ENCODE results near the gene TANC1.

Gene TANC1

DNA sequence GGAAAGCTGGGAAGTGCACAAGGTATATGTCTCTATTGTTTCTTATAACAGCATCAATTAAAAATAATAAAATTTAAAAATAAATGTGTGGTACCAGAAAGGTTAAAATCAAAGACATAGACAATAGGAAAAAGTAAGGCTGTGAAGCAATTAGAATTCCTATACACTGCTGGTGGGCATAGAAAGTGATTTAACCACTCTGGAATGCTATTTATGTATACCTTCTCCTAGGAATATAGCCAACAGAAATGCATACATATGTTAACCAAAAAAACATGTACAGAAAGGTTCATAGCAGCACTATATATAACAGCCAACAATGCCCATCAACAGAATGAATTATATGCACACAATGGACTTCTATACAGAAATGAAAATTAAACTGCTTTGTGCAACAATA, 275.1 kb downstream of the TANC1 start:
- in situ Hi-C loops (cut with MboI; ENCODE audit: low sequenced_read_pairs) = no loop called here

DNA sequence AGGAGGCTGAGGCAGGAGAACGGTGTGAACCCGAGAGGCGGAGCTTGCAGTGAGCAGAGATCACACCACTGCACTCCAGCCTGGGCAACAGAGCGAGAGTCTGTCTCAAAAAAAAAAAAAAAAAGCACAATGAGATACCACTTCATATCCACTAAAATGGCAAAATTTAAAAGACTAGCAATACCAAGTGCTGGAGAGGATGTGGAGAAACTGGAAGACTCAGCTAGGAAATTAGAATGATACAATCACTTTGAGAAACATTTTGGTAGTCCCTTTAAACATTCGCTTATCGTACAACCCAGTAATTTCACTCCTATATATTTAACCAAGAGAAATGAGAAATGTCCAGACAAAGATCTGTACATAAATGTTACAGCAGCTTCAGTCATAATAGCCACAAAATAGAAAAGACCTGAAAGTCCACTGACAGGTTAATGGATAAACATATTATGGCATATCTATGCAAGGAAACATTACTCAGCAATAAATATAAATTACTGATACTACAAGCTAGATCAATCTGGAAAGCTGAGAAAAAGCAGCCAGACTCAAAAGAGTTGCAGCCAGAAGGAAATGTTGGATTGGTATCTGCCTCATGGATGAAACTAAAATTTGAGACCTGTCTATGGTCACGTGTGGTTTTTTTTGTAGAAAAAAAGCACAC, 278.0 kb downstream of the TANC1 start:
- in situ Hi-C loops (cut with MboI; ENCODE audit: low sequenced_read_pairs) = no loop called here

DNA sequence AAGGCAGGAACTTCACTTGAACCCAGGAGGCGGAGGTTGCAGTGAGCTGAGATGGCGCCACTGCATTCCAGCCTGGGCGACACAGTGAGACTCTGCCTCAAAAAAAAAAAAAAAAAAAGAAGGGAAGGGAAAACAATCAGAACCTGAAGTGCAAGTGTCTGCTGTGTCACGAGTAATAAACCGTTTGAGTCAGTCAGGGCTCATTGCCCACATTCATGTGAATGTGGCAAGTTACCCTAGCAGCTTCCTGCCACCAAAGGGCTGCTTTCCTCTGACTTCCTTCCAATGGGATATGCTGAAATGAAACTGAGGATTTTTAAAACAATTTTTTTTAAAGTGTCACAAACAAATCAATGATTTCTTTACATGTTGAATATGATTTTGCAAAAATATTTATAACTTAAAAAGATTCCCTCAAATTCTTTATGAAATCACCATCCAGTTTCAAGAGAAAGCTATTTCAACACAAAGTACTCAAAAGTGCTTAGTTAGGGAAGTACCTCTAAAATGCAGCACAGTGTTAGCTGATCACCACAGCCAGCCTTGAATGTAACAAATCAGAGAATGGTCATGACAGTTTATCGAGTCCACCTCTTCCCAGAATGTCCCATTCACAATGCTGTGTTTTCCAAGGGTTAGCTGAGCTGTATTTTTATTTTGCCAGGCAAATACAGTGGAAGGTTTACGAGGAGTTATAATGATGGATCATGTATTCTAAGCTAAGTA, 281.7 kb downstream of the TANC1 start:
- in situ Hi-C loops (cut with MboI; ENCODE audit: low sequenced_read_pairs) = no loop called here

DNA sequence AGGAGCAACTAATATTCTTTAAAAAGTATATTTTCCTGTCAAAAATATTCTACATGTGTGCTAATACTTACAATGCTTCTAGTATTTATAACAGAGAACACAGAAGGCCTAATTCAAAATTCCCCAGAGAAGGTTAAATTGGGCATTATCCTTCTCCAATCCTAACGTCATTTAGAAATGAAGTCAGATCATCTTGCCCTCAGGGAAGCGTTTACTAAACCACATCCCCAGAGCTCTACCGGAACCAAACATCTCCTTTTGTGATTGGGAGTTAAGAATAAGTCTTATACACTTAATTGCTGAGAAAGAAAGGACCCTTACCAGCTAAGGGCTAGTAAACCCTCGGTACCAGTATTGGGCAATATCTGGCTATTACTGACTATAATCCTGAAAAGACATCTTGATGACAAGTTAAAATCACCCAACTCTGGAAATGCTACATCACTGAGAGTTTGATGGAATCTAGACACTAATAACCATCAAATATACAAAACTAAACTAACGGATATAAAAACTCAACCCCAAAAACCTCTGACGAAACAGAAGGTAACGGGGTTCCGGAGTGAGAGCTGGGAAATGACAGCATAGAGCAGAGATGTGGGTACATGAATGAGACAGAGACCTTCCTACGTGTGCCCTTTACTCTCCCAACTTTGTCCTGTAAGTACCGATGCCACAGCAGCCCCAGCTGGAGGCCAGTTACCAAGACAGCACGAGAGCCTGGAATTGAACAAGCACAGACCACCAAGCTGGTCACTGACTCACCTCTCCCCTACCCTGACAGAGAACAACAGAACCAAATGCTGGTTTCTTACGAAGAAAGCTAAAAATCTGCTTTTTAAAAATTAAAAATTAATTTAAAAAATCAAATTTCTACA, 283.1 kb downstream of the TANC1 start:
- in situ Hi-C loops (cut with MboI; ENCODE audit: low sequenced_read_pairs) = no loop called here

DNA sequence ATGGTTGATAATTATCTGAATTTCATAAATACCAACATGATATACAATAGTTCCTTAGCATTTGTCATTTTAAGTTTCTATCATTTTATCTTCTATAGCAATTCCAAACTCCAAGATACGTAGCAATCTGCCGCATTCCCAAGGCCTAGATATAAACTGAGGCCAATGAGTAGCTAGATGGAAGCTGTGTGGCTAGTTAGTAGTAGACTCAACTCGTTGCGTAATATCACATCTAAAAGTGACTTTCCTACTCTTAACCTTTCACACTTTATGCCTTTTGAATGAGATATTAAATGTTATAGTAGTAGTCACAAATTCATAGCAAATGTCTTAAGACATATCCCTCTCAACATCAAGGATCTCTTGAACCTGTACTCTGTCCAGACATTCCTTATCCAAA, 284.5 kb downstream of the TANC1 start:
- in situ Hi-C loops (cut with MboI; ENCODE audit: low sequenced_read_pairs) = no loop called here

DNA sequence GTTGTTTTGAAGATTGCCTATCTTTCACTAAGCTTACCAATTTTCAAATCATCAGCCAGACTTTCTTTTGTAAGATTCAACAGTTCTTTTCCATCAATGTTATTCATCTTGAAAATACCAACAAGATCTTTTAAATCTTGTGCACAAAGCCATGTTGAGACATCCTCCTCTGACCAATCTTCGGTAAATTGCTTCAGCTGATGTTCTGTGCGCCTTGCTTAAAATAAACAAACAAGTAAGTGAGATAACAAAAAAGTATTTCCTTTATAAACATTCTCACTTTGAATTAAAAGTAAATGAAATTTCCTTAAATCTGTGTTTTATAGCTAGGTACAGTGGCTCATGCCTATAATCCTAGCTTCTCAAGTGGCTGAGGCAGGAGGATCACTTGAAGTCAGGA, 287.7 kb downstream of the TANC1 start:
- in situ Hi-C loops (cut with MboI; ENCODE audit: low sequenced_read_pairs) = no loop called here

DNA sequence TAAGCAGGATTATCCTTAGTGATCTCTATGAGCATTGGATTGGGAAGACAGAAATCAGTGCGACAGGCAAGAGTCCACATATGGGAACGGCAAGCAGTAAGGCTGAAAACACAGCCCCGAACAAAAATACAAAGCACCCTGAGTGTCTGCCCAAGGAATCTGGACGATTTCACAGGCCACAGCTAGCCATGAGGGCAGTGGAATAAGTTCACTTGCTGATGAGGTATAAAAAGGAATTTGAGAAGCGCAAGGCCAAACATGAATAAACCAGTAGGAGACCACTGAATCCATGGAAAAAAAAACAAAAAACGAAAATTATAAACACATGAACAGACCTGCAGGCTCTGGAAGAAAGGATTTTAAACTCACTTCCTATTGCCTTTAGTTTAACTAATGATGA, 293.8 kb downstream of the TANC1 start:
- in situ Hi-C loops (cut with MboI; ENCODE audit: low sequenced_read_pairs) = no loop called here

DNA sequence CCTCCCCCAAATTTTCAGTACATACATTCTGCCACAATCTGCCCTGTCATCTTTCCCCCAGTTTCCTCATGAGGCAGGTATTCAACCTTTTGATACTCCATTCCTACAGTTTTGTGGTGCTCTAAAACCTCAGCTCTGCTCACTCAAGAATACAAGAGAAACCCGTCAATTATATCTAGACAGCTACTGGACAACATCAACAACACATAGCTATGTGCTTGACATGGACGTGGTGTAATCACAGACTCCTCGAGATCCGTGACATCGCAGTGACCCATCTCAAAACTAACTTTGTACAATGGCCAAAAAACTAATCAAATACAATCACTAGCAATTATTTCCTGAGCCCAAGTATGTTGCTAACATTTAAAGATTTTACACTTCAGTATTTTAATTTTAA, 294.5 kb downstream of the TANC1 start:
- in situ Hi-C loops (cut with MboI; ENCODE audit: low sequenced_read_pairs) = no loop called here

DNA sequence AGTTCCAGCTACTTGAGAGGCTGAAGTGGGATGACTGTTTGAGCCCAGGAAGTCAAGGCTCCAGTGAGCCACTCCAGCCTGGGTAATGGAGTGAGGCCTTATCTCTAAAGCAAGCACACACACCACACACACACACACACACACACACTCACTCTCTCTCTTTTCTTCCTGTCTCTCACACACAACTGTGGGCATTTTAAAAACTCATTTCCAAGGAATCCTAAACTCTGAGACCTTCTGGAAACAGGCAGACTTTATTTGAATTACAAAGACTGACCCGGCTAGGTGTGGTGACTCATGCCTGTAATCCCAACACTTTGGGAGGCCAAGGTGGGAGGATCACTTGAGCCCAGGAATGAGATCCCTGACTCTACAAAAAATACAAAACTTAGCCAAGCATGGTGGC, 296.7 kb downstream of the TANC1 start:
- in situ Hi-C loops (cut with MboI; ENCODE audit: low sequenced_read_pairs) = no loop called here

DNA sequence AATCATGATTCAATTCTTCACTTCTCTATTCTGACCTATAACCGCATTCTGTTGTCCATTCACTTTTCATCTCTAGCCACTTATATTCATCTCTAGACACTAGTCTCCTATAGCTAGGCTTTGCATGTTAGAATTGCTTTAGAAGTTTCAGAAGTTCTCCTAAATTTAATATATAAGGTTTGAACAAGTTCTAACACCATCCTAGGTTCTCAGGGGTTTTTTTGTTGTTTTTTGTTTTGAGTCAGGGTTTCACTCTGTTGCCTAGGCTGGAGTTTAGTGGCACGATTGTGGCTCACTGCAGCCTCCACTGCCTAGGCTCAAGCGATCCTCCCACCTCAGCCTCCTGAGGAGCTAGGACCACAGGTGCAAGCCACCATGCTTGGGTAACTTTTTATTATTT, 298.1 kb downstream of the TANC1 start:
- in situ Hi-C loops (cut with MboI; ENCODE audit: low sequenced_read_pairs) = no loop called here

DNA sequence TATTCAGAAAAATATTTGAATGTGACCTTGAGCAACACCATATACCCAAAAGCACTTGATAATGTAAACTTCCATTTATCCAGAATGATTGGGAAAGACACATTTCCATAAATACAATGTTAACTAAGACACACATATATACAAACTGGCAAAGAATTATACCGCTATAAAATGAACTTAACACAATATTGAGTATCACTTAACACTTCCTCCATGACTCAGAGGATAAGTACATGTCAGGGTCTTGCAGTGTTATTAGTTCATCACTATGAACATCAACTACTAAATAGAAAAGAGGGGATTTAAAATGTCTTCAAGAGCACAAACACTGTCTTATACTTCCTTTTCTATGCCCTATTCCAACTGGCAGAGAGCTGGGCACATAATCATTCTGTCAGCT, 299.5 kb downstream of the TANC1 start:
- in situ Hi-C loops (cut with MboI; ENCODE audit: low sequenced_read_pairs) = no loop called here

DNA sequence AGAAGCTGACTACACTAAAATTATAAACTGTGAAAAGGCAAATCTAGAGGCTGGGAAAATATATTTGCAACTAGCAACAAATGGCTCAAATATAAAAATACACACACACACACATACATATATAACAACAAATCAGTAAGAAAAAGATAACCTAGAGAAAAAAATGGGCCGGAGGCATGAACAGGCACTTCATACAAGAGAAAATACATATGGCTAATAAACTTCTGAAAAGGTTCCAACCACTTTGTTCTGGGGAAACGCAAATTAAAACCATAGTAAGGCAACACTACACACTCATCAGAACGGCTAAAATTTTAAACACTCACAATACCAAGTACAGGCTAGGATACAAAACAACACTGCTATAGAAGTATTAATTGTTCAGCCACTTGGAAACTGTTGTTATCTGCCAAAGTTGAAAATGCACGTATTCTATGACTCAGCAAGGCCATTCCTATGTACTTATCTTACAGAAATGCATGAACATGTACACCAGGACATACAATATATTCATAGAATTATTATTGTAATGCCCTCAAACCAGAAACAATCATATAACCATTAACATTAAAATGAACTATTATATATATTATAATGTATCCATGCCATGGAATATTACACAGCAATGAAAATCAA, 302.4 kb downstream of the TANC1 start:
- in situ Hi-C loops (cut with MboI; ENCODE audit: low sequenced_read_pairs) = no loop called here

DNA sequence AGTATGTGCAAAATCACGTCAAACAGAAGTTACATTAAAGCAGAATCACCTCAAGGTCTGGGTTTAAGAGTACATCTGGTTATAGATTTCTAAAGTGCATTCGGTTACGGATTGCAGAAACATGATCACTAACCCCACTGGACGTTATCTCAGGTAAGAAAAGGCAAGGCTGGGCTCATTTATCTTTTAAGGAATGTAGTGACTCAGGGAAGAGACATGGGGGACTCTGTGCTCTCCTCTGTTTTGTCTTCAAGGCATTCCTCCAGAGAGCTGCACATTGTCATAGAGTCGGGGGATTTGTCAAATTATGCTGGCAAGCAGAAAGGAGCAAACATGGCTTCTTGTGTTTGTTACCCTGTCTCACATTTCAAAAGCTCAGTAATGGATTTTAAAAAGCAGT, 303.7 kb downstream of the TANC1 start:
- in situ Hi-C loops (cut with MboI; ENCODE audit: low sequenced_read_pairs) = no loop called here

DNA sequence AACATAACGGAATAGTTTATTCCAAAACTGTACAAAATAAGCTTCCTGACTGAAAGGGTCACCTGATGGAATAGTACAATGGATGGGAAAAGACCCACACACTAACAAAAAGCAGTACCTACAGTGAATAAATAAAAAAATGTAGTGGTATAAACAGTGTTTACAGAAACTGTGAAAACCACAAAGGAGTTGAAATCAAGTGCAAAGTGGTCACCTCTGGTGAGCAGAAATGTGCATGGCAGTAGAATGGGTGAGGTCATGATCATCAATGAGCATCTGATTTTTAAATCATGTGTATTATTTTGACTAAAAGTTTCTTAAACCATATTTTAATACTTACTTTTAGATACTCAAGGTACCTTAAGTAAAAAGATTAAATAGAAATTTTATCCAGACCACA, 306.7 kb downstream of the TANC1 start:
- in situ Hi-C loops (cut with MboI; ENCODE audit: low sequenced_read_pairs) = no loop called here

DNA sequence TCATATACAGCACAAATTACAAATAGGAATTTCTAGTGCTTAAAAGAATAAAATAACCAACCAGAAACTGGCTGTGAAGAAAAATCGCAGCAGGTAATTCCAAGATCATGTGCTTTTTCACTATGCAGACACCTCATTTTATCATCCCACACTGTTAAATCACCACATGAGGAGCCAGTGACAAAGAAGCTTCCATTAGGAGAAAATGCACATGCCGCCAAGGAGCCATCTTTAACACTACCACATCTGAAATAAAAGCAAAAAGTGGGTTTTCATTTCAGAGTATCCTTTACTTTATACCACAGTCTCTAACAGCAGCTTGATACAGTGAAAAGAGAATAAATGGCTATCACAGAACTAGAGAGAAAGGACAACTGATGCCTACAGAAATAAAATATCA, 311.3 kb downstream of the TANC1 start:
- in situ Hi-C loops (cut with MboI; ENCODE audit: low sequenced_read_pairs) = no loop called here

DNA sequence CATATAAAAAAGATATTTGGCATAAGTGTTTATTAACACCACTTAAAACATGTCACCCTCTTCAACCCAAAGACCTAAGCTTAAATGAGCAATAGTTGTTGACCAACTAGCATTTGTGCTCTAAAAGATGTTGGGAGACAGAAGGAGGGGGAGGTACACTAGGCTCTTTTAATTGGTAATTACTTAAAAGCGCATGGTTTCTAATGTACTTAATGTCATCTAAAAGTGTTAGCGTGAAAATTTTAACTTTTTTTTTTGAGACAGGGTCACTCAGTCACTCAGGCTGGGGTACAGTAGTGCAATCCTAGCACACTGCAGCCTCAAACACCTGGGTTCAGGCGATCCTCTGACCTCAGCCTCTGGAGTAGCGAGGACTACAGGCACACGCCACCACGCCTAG, 312.6 kb downstream of the TANC1 start:
- in situ Hi-C loops (cut with MboI; ENCODE audit: low sequenced_read_pairs) = no loop called here
